ENCODE results near the gene AGMO.

DNA sequence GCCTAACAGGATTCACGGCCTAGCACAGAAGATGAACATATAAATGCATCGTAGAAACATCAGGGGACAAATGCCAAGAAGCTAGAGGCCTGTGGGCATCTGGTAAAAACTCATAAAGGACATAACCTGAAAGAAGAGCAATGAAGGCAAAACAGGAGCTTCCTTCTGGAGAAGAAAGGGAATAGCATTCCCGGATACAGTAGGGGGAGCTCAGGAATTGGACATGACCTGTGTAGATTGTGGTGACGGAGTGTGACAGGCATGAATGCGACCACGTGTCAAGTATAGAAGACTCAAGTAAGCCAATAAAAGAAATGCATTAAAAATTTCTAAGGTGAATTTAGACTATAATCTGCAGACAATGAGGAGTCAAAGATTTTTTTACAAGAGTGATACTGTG is 270.1 kb downstream of the AGMO start:
- TF ChIP-seq, protein P1, sequence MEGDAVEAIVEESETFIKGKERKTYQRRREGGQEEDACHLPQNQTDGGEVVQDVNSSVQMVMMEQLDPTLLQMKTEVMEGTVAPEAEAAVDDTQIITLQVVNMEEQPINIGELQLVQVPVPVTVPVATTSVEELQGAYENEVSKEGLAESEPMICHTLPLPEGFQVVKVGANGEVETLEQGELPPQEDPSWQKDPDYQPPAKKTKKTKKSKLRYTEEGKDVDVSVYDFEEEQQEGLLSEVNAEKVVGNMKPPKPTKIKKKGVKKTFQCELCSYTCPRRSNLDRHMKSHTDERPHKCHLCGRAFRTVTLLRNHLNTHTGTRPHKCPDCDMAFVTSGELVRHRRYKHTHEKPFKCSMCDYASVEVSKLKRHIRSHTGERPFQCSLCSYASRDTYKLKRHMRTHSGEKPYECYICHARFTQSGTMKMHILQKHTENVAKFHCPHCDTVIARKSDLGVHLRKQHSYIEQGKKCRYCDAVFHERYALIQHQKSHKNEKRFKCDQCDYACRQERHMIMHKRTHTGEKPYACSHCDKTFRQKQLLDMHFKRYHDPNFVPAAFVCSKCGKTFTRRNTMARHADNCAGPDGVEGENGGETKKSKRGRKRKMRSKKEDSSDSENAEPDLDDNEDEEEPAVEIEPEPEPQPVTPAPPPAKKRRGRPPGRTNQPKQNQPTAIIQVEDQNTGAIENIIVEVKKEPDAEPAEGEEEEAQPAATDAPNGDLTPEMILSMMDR (IDR thresholded peaks at IDR 0.05; ENCODE audit: low read length): no peak
- no peak for TF ChIP-seq EZH2phosphoT487 (IDR thresholded peaks at IDR 0.05; ENCODE audit: low read length)
- TF ChIP-seq EZH2 (optimal IDR thresholded peaks at IDR 0.05; ENCODE audit: low read depth, low read length): no peak
